Measurements from ENCODE around the gene IZUMO1.

IZUMO1 gene

DNA sequence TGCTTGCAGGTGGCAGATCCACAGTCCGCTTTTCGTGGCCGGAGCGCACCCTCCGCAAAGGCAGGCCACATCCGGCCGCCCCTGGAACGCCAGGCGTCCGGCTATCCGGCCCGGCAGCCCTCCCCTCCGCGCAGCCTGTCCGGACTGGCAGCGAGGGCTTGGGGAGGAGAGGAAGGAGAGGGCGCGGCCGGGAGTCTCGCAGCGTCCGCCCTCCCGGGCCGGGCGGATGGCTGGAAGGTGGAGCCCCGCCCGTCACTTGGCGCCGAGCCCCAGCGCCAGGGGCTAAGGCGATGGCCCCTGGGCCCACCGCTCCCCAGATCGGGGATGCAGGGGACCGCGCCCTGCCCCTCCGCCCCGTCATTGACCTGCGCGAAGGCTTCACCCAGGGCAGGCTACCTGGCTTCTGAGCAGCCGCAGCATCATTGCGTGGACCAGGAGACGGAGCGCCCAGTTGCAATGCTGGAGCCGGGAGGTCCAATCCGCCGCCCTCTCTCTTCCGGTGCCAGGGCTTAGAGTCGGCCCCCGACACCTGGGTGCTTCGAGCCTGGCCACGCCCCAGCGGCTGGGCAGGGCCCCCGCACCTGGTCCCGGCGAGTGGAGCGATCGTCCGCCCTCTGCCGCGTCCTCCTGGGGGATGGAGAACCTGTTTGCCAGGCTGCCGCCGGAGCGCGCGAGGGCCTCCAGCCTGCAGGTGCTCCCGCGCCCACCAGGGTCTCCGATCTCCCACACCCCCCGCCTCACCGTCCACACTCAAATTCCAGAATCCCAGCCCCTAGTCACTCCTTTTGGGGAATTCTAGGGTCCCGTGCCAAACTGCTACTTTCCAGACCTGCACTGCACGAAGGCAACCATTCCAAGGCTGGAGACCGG, 6.0 kb upstream of the IZUMO1 start, which contains the start of gene FUT1:
TSS of gene FUT1 (minus strand) at position 146 of the 870 bp plus-strand sequence. CDS start 1,360 bp downstream, outside the sequence.
- in situ Hi-C loops (cut with HindIII; ENCODE audit: low pct_unique_long_range_greater_than_20kb, low sequenced_read_pairs), result no loop called here
- peak; percentile 69; the same call in 1 of the 2 replicates for TF ChIP-seq JUND (IDR thresholded peaks at IDR 0.05; ENCODE audit: low read depth)
- peak; percentile 86 to 97 for DNase-seq (ENCODE audit: low read depth in 1 of 2, low spot score in 1 of 2)

DNA sequence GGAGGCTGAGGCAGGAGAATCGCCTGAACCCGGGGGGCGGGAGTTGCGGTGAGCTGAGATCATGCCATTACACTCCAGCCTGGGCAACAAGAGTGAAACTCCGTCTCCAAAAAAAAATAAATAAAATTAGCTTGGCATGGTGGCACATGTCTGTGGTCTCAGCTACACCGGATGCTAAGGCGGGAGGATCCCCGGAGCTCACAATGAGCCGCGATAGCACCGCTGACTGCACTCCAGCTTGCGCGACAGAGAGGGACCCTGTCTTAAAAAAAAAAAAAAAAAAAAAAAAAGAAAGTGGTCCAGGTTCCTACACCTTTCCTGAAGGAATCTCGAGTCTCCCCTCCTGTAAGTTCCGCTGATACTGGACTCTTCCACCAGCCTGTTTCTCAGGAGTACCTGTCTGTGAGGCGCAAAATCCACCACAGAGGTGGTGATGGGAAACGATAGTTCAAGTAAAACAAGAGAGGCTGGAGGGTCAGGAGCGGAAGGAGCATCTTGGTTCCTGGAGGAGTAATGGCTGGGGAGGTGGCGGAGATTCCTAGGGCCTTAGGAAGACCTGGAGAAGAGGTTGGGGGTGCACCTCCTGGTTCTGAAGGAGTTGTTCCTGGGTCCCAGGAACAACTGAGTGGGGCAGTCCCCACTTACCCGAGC, 5.3 kb upstream of the IZUMO1 start:
- no peak for DNase-seq (ENCODE audit: low read depth in 1 of 2, low spot score in 1 of 2)
- in situ Hi-C loops (cut with HindIII; ENCODE audit: low pct_unique_long_range_greater_than_20kb, low sequenced_read_pairs), result no loop called here
- no peak for TF ChIP-seq JUND (IDR thresholded peaks at IDR 0.05; ENCODE audit: low read depth)

GRCh38 chr19:48750771-48751504, 4.2 kb upstream of the IZUMO1 start:
- in situ Hi-C loops (cut with HindIII; ENCODE audit: low pct_unique_long_range_greater_than_20kb, low sequenced_read_pairs), result no loop called here
- TF ChIP-seq JUND (IDR thresholded peaks at IDR 0.05; ENCODE audit: low read depth), result no peak
- DNase-seq (ENCODE audit: low read depth in 1 of 2, low spot score in 1 of 2), result no peak

- in situ Hi-C loops (cut with HindIII; ENCODE audit: low pct_unique_long_range_greater_than_20kb, low sequenced_read_pairs), result no loop called here
- no peak for TF ChIP-seq JUND (IDR thresholded peaks at IDR 0.05; ENCODE audit: low read depth)
- DNase-seq (ENCODE audit: low read depth in 1 of 2, low spot score in 1 of 2), result no peak
Measured at GRCh38 chr19:48750351-48750750, 3.6 kb upstream of the IZUMO1 start.

- in situ Hi-C loops (cut with HindIII; ENCODE audit: low pct_unique_long_range_greater_than_20kb, low sequenced_read_pairs), result no loop called here
- TF ChIP-seq JUND (IDR thresholded peaks at IDR 0.05; ENCODE audit: low read depth), result no peak
- DNase-seq (ENCODE audit: low read depth in 1 of 2, low spot score in 1 of 2), result no peak
Measured at GRCh38 chr19:48749571-48750198, 3.0 kb upstream of the IZUMO1 start.

DNA sequence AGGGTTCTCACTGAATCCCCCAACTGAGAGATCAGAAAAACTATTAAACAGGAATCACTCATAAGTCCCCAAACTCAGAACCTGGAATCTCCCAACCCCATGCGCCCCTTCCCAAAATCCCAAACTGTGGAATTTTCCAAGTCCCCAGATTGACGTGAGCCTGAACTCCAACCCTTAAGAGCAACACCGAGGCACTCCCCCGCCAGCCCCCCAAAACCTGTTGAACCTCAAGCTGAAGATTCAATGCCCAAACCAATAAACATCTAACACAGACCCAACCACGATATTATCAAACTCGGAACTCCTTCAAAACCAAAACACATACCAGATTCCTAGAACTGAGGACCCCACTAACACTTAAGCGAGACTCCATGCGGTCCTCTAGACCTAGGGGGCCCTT, 599 bp downstream of the IZUMO1 start:
- in situ Hi-C loops (cut with HindIII; ENCODE audit: low pct_unique_long_range_greater_than_20kb, low sequenced_read_pairs), result no loop called here
- TF ChIP-seq JUND (IDR thresholded peaks at IDR 0.05; ENCODE audit: low read depth), result no peak
- no peak for DNase-seq (ENCODE audit: low read depth in 1 of 2, low spot score in 1 of 2)

DNA sequence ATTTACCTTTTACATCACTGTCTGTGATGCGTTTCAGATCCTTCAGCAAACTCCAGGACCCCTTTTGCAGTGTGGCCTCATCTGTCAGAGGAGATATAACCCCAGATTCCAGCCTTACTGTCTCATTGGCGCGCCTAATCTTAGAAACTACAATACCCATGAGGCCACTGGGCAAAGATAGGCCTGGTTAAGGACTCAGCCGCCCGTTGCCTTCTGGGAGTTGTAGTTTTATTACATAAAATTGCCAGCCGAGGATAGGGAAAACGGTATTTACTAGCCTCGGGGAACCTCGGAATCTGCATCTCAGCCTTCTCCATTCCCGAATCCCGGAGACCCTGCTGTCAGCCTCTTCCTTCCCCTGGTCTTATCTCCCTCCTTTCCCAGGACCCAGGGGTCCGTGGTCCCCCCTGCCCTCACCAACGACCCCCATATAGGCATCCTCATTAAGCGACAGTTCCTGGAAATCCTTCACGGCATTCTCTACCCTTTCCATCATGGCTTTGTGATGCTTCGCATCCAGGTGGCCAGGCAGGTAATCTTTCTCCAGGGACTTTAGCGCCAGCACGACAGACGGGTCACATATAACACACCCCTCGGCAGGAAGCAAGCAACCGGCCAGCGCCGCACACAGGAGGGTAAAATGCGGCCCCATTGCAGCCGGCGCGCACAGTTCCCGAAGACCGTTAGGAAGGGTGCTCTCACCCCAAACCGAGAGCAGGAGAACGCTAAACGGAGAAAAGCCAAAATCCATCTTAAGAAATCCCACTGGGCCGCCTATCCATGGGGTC, 1.3 kb downstream of the IZUMO1 start:
- TF ChIP-seq JUND (IDR thresholded peaks at IDR 0.05; ENCODE audit: low read depth), result no peak
- peak; percentile 69 for DNase-seq (ENCODE audit: low read depth in 1 of 2, low spot score in 1 of 2)
- in situ Hi-C loops (cut with HindIII; ENCODE audit: low pct_unique_long_range_greater_than_20kb, low sequenced_read_pairs), result no loop called here

DNA sequence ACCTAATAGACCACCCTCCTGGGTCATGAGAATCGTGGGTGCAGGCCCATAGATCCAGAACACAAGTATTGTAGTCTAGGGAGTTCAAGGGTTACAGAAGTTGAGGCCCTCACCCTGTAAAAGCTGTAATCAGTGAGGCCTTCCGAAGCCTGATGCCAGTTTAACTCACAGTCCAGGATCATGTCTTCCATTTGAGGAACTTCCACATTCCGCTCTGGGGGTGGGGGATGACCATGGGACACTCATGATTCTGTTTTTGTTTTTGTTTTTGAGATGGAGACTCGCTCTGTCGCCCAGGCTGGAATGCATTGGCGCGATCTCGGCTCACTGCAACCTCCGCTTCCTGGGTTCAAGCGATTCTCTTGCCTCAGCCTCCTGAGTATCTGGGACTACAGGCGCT, 4.6 kb downstream of the IZUMO1 start:
- in situ Hi-C loops (cut with HindIII; ENCODE audit: low pct_unique_long_range_greater_than_20kb, low sequenced_read_pairs), result no loop called here

DNA sequence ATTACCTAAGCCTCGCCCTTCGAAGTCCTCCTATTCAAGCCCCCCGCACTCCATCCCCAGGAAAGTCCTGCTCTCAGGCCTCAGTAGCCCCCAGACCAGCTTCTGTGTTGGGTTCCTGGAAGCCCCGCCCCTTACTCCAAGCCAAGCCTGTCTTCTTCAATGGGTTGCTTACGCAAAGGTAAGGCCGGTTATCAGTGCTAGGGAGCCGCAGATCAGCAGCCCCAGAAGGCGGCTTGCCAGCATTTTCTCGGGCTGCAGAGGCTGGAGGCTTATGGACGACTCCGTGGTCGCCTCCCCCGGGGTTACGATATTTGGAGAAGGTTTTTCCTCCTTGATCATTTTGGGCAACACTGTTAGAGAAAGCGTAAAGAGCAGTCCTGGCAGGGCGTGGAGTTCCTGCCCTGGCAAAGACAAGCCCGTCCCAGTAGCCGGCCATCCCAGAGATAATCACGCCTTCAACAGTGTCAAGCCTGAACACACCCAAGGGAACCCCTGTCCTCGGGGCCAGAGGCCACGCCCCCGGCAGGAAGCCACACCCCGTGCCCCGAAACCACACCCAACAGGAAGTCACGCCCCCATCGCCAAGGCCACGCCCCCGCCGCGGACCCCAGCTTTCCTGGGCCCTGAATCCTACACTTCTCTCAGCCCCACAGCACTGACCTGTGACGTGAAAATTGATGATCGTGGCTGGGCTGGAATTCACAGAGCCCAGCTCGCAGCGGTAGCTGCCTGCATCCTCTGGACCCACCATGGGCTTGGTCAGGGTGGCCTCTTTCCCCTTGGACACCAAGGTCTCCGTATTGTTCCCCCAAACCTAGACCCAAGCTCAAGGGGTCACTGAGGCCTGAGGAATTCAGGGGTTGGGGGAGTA, 5.3 kb downstream of the IZUMO1 start:
- in situ Hi-C loops (cut with HindIII; ENCODE audit: low pct_unique_long_range_greater_than_20kb, low sequenced_read_pairs), result no loop called here
- DNase-seq (ENCODE audit: low read depth in 1 of 2, low spot score in 1 of 2), result peak in 1 of 2 experiments; percentile 44
- no peak for TF ChIP-seq JUND (IDR thresholded peaks at IDR 0.05; ENCODE audit: low read depth)

More for the DNA sequence above, 4.6 kb downstream of the IZUMO1 start:
- TF ChIP-seq JUND (IDR thresholded peaks at IDR 0.05; ENCODE audit: low read depth), result no peak
- no peak for DNase-seq (ENCODE audit: low read depth in 1 of 2, low spot score in 1 of 2)

DNA sequence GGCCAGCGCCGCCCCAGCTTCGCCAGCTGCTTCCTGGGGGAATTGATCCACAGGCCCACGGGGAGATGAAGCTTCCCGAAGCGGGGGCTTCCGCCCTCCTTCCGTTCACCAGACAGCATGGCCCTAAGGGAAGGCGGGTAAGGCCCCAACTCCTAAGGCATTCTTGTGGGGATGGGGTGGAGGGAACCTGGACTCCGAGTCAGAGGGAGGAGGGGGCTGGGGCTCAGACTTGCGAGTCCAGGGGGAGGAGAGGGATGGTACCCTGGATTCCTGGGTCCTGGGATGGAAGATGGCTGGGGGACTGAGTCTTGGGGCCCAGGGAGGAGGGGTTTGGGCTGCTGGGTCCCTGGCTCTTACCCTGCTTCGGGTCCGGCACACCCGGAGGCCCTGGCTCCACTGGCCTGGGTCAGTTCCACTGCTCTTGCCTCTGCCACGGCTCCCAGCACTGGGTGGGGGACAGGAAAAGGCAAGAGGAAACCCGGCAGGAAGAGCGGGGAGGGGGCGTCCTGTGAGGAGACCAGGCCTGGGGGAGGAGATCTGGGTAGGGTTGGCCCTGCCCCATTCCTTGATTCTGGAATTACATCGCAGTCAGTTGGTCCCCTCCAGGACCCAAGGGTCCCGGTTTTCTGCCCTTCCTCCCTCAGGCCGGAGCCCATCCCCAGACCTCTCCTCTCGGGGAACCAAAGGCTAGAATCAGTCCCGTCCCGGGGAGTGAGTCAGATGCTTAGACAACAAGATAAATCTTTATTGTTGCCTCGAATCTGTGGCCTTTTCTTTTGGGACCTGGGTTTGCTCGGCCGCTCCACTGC, 6.3 kb downstream of the IZUMO1 start, which contains the start of gene RASIP1:
TSS of gene RASIP1 (minus strand) at position 447 of the 809 bp plus-strand sequence. CDS start at position 119, 328 bp downstream.
- in situ Hi-C loops (cut with HindIII; ENCODE audit: low pct_unique_long_range_greater_than_20kb, low sequenced_read_pairs), result no loop called here
- no peak for DNase-seq (ENCODE audit: low read depth in 1 of 2, low spot score in 1 of 2)
- TF ChIP-seq JUND (IDR thresholded peaks at IDR 0.05; ENCODE audit: low read depth), result no peak
